HepG2 (cell line): Measurements from ENCODE around the gene PIK3C3. TPM values are rescaled to one million over a fixed set of nuclear protein-coding genes. Genes with fewer than 3 reads are reported as not detected.
A peak's percentile ranks its signal among the peaks of the same experiment; 100 is the strongest.

ENCODE experiments used
- ATAC-seq: fragments of 200-7000 bp; cut with Tn5 transposase; 3 replicates; pipeline ENCODE4 v1.9.1; 2020; ENCODE audit warnings: mild to moderate bottlenecking, moderate library complexity
- BruUV-seq: library from RNA; stranded (reverse); fragments of 400-500 nt; replicated peaks from 2 replicates; lab custom pipeline; 2021; lab: Mats Ljungman, UMichigan
- CTCF ChIA-PET: fragments of 300-600 bp; formaldehyde crosslinking; extraction: SDS; loops from one replicate; lab custom pipeline; 2021; ENCODE audit warnings: low total read pairs, inconsistent platforms, low intra/inter-chr PET ratio; lab: Yijun Ruan, JAX
- POLR2A ChIA-PET: fragments of 350-600 bp; sonication (Branson Sonifier 250); formaldehyde crosslinking; loops from one replicate; lab custom pipeline; 2020; ENCODE audit warnings: antibody characterized with exemption, inconsistent platforms; lab: Yijun Ruan, JAX
- DNase-seq: peaks from one replicate; pipeline ENCODE4 v3.0.0-alpha.2; 2015; ENCODE audit warnings: low spot score
- FAIRE-seq: peaks from 3 replicates; lab custom pipeline; 2011; peaks lifted over from hg19 to GRCh38; lab: Jason Lieb, UNC
- H2AFZ ChIP-seq: one replicate; pipeline ENCODE4 v1.6.1; 2011; ENCODE audit warnings: low read length, inconsistent platforms
- H3K27ac ChIP-seq: fragments of 300-600 bp; 3 replicates; pipeline ENCODE4 v1.8.0; 2011; ENCODE audit warnings: mixed run types, mild to moderate bottlenecking, mixed read lengths, low read length, inconsistent platforms; ENCODE audit not compliant: insufficient read depth; ENCODE audit errors: extremely low read length
- H3K27me3 ChIP-seq, 2 experiments: fragments of 200-600 bp in 1 of 2; 2 replicates in 1 of 2; 3 replicates in 1 of 2; pipeline versions ENCODE4 v1.6.0 to v1.8.0; 2011; ENCODE audit warnings: low read length in 2 of 2, mild to moderate bottlenecking in 2 of 2, moderate library complexity in 2 of 2, inconsistent platforms in 1 of 2; ENCODE audit not compliant: insufficient read depth in 2 of 2, control insufficient read depth in 1 of 2
- H3K36me3 ChIP-seq, 2 experiments: fragments of 200-600 bp in 1 of 2; replicated peaks in 1 of 2; 2 replicates in 1 of 2; 3 replicates in 1 of 2; pipeline versions ENCODE4 v1.5.1 to v1.8.0; 2011; ENCODE audit warnings: low read length in 2 of 2, inconsistent platforms in 1 of 2; ENCODE audit not compliant: insufficient read depth in 2 of 2, control insufficient read depth in 1 of 2
- H3K4me1 ChIP-seq: 2 replicates; pipeline ENCODE4 v1.5.1; 2012; ENCODE audit warnings: low read length, inconsistent platforms; ENCODE audit not compliant: insufficient read depth
- H3K4me2 ChIP-seq: 2 replicates; pipeline ENCODE4 v1.6.0; 2011; ENCODE audit warnings: low read depth, low read length, inconsistent platforms
- H3K4me3 ChIP-seq, 3 experiments: fragments of 200-600 bp in 1 of 3; sonication (generic), shearing (Covaris generic) in 1 of 3; replicated peaks in 1 of 3; 2 replicates each; pipeline ENCODE4 v1.5.1; 2011 to 2016; ENCODE audit warnings: low read length in 3 of 3, inconsistent platforms in 2 of 3, low read depth in 2 of 3, mild to moderate bottlenecking in 2 of 3, control low read depth in 1 of 3, mixed read lengths in 1 of 3; ENCODE audit not compliant: insufficient read depth in 1 of 3
- H3K79me2 ChIP-seq: one replicate; pipeline ENCODE4 v1.6.1; 2011; ENCODE audit warnings: low read length, inconsistent platforms; ENCODE audit not compliant: insufficient read depth
- H3K9ac ChIP-seq: 2 replicates; pipeline ENCODE4 v1.6.0; 2011; ENCODE audit warnings: mild to moderate bottlenecking, low read depth, low read length, inconsistent platforms; ENCODE audit not compliant: insufficient read depth
- H3K9me3 ChIP-seq: 2 replicates; pipeline ENCODE4 v1.5.1; 2012; ENCODE audit warnings: mild to moderate bottlenecking, low read length
- H4K20me1 ChIP-seq: 2 replicates; pipeline ENCODE4 v1.6.0; 2011; ENCODE audit warnings: inconsistent platforms, mild to moderate bottlenecking, low read length, moderate library complexity; ENCODE audit not compliant: insufficient read depth
- BRCA1 ChIP-seq: sonication (generic); formaldehyde crosslinking; IDR thresholded peaks from 2 replicates; pipeline ENCODE4 v1.4.0; 2020; ENCODE audit warnings: missing genetic modification reagents
- DPF2 ChIP-seq: sonication (generic); formaldehyde crosslinking; IDR thresholded peaks from 2 replicates; pipeline ENCODE4 v1.4.0; 2020; ENCODE audit warnings: mild to moderate bottlenecking, low read depth, missing genetic modification reagents, borderline replicate concordance
- GTF3A ChIP-seq: sonication (generic); formaldehyde crosslinking; conservative IDR thresholded peaks from 2 replicates; pipeline ENCODE4 v1.4.0; 2020; ENCODE audit warnings: mild to moderate bottlenecking, missing genetic modification reagents
- KDM6A ChIP-seq: IDR thresholded peaks from 2 replicates; pipeline ENCODE4 v1.6.1; 2016; ENCODE audit warnings: low read depth
- SNAI1 ChIP-seq: sonication (generic); formaldehyde crosslinking; IDR thresholded peaks from 2 replicates; pipeline ENCODE4 v1.5.0; 2020; ENCODE audit warnings: mild to moderate bottlenecking, missing genetic modification reagents, borderline replicate concordance
- TMF1 ChIP-seq: sonication (generic); formaldehyde crosslinking; IDR thresholded peaks from 2 replicates; pipeline ENCODE4 v1.8.1; 2022; ENCODE audit warnings: low read depth, missing genetic modification reagents
- ZNF251 ChIP-seq: sonication (generic); formaldehyde crosslinking; IDR thresholded peaks from 2 replicates; pipeline ENCODE4 v1.9.0; 2021; ENCODE audit warnings: mild to moderate bottlenecking, missing genetic modification reagents
- WGBS: methylation state at CpG from one replicate; pipeline ENCODE4 v1.1.6; 2017; ENCODE audit warnings: low lambda C conversion rate; 5-methylcytosine and 5-hydroxymethylcytosine counted together
- in situ Hi-C: cut with HindIII; loops from 2 replicates; pipeline ENCODE4 v1.10.0; 2017; ENCODE audit warnings: low pct_unique_long_range_greater_than_20kb; ENCODE audit not compliant: extremely low pct_ligation_motif_present
- intact Hi-C: fragments of 100-400 bp; cut with micrococcal nuclease; formaldehyde crosslinking; loops from one replicate; pipeline ENCODE4 v1.10.0; 2022; ENCODE audit not compliant: unreplicated experiment
- polyA plus RNA-seq, 8 experiments: library from polyadenylated mRNA; depleted of rRNA in 3 of 8; stranded (reverse) in 7 of 8; unstranded in 1 of 8; fragments of >200 nt; fragmentation: Illumina TruSeq in 4 of 8; extraction: Trizol in 4 of 8; gene quantifications; 2 replicates each; pipeline versions ENCODE4 v1.2.1 to v1.2.3, GENCODE V29; 2011 to 2016; ENCODE audit warnings: low read depth in 4 of 8, missing spikeins in 1 of 8, mixed read lengths in 1 of 8; ENCODE audit not compliant: insufficient read depth in 1 of 8
- total RNA-seq, 5 experiments: library from RNA; depleted of rRNA; stranded (reverse); fragments of >200 nt; fragmentation: Illumina TruSeq; extraction: Trizol; gene quantifications; 2 replicates each; pipeline ENCODE4 v1.2.3, GENCODE V29; 2016; ENCODE audit warnings: low read depth in 1 of 5
- TF ChIP-seq, protein P1 (sequence below): sonication (generic); formaldehyde crosslinking; IDR thresholded peaks from 2 replicates; pipeline ENCODE4 v1.4.0; 2020; ENCODE audit warnings: mild to moderate bottlenecking, low read depth, missing genetic modification reagents
- TF ChIP-seq, protein P2 (sequence below): sonication (generic); formaldehyde crosslinking; IDR thresholded peaks from 2 replicates; pipeline ENCODE4 v1.9.0; 2022; ENCODE audit warnings: low read depth, missing genetic modification reagents
- TF ChIP-seq, protein P3 (sequence below): IDR thresholded peaks from 2 replicates; pipeline ENCODE4 v1.6.1; 2016; ENCODE audit warnings: low read depth, missing genetic modification reagents, missing compliant biosample characterization
- TF ChIP-seq, protein P4 (sequence below): sonication (generic); formaldehyde crosslinking; IDR thresholded peaks from 2 replicates; pipeline ENCODE4 v1.4.0; 2020; ENCODE audit warnings: missing genetic modification reagents

Gene PIK3C3
- total and polyA plus RNA-seq, 2 of the 13 experiments (the other 11 are each of a cell fraction or from before 2014, with no cell fraction given): 42.8 to 46.4 TPM

DNA sequence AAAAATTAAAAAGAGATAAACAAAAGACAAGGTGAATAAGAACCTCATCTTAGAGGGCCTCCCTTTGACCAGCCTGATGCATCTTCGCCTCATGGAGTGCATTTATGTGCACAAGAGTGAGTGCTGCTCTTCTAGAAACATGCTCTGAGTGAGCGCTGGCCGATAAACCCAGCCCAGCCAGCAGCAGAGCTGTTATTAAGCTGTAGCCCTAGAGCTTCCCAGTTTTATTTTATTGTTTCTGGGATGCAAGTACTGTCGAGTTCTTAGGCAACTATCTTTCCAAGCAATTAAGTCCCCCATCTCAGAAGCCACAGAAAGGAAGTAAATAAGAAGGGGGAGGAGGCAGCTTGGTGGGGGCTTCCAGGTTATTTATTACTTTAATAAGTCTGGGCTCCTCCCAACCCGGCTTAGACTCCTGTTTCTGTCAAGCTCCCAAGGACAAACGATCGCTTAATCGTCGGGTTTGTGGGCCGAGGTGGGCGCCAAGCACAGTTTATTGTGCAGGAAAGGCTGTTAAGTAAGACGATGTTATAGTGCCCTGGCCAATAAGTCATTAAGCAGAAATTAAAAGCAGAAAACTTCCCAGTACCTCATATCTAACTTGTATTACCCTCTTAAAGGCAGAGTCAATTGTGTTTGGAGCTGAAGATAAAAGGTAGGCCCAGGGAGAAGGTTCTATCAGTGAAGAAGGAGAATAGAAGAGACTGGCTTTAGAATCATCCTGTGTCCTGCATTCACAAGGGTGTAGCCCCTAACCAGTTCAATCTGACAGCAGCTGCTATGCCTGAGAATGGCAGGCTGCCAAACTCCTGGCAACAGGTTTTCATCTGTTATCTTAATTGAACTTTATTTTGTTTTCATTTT, 176.3 kb downstream of the PIK3C3 start:
- Histone ChIP-seq H3K27ac (no peak overlapping the region), H3K4me2 (peak overlapping the region; percentile 23; the same call in 1 of the 2 replicates), H3K4me1 (no peaks in the 10 kb centered on the region), H2AFZ (no peak overlapping the region), H3K27me3 (no peaks in the 10 kb centered on the region), H4K20me1 (no peaks in the 10 kb centered on the region), H3K9ac (no peak overlapping the region), H3K4me3 (peak overlapping the region in 1 of 3 experiments; percentile 2; a peak in 1 of 6 replicates), H3K36me3 (no peaks in the 10 kb centered on the region), H3K9me3 (no peaks in the 10 kb centered on the region), H3K79me2 (no peaks in the 10 kb centered on the region)
- intact Hi-C loops: no loop called here
- DNase-seq (no peak), ATAC-seq (no peak), FAIRE-seq (no peak)
- CTCF ChIA-PET: no interaction called here
- WGBS: 29% methylated on average over 12 of the region's 12 CpGs
- in situ Hi-C loops: no loop called here
- no TSS peak for BruUV-seq
- POLR2A ChIA-PET: no interaction called here
- TF ChIP-seq, protein P1, sequence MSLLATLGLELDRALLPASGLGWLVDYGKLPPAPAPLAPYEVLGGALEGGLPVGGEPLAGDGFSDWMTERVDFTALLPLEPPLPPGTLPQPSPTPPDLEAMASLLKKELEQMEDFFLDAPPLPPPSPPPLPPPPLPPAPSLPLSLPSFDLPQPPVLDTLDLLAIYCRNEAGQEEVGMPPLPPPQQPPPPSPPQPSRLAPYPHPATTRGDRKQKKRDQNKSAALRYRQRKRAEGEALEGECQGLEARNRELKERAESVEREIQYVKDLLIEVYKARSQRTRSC: no peak
- TF ChIP-seq SNAI1 (CRISPR knock-in tag) (no peak), ZNF251 (CRISPR knock-in tag) (no peak), BRCA1 (no peak), TMF1 (CRISPR knock-in tag) (no peak), GTF3A (CRISPR knock-in tag) (no peak), KDM6A (no peak), DPF2 (no peak)
- TF ChIP-seq, protein P2, sequence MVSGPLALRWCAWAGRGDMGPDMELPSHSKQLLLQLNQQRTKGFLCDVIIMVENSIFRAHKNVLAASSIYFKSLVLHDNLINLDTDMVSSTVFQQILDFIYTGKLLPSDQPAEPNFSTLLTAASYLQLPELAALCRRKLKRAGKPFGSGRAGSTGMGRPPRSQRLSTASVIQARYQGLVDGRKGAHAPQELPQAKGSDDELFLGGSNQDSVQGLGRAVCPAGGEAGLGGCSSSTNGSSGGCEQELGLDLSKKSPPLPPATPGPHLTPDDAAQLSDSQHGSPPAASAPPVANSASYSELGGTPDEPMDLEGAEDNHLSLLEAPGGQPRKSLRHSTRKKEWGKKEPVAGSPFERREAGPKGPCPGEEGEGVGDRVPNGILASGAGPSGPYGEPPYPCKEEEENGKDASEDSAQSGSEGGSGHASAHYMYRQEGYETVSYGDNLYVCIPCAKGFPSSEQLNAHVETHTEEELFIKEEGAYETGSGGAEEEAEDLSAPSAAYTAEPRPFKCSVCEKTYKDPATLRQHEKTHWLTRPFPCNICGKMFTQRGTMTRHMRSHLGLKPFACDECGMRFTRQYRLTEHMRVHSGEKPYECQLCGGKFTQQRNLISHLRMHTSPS (CRISPR knock-in tag): no peak
- TF ChIP-seq, protein P3, sequence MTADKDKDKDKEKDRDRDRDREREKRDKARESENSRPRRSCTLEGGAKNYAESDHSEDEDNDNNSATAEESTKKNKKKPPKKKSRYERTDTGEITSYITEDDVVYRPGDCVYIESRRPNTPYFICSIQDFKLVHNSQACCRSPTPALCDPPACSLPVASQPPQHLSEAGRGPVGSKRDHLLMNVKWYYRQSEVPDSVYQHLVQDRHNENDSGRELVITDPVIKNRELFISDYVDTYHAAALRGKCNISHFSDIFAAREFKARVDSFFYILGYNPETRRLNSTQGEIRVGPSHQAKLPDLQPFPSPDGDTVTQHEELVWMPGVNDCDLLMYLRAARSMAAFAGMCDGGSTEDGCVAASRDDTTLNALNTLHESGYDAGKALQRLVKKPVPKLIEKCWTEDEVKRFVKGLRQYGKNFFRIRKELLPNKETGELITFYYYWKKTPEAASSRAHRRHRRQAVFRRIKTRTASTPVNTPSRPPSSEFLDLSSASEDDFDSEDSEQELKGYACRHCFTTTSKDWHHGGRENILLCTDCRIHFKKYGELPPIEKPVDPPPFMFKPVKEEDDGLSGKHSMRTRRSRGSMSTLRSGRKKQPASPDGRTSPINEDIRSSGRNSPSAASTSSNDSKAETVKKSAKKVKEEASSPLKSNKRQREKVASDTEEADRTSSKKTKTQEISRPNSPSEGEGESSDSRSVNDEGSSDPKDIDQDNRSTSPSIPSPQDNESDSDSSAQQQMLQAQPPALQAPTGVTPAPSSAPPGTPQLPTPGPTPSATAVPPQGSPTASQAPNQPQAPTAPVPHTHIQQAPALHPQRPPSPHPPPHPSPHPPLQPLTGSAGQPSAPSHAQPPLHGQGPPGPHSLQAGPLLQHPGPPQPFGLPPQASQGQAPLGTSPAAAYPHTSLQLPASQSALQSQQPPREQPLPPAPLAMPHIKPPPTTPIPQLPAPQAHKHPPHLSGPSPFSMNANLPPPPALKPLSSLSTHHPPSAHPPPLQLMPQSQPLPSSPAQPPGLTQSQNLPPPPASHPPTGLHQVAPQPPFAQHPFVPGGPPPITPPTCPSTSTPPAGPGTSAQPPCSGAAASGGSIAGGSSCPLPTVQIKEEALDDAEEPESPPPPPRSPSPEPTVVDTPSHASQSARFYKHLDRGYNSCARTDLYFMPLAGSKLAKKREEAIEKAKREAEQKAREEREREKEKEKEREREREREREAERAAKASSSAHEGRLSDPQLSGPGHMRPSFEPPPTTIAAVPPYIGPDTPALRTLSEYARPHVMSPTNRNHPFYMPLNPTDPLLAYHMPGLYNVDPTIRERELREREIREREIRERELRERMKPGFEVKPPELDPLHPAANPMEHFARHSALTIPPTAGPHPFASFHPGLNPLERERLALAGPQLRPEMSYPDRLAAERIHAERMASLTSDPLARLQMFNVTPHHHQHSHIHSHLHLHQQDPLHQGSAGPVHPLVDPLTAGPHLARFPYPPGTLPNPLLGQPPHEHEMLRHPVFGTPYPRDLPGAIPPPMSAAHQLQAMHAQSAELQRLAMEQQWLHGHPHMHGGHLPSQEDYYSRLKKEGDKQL (CRISPR knock-in tag): no peak
- TF ChIP-seq, protein P4, sequence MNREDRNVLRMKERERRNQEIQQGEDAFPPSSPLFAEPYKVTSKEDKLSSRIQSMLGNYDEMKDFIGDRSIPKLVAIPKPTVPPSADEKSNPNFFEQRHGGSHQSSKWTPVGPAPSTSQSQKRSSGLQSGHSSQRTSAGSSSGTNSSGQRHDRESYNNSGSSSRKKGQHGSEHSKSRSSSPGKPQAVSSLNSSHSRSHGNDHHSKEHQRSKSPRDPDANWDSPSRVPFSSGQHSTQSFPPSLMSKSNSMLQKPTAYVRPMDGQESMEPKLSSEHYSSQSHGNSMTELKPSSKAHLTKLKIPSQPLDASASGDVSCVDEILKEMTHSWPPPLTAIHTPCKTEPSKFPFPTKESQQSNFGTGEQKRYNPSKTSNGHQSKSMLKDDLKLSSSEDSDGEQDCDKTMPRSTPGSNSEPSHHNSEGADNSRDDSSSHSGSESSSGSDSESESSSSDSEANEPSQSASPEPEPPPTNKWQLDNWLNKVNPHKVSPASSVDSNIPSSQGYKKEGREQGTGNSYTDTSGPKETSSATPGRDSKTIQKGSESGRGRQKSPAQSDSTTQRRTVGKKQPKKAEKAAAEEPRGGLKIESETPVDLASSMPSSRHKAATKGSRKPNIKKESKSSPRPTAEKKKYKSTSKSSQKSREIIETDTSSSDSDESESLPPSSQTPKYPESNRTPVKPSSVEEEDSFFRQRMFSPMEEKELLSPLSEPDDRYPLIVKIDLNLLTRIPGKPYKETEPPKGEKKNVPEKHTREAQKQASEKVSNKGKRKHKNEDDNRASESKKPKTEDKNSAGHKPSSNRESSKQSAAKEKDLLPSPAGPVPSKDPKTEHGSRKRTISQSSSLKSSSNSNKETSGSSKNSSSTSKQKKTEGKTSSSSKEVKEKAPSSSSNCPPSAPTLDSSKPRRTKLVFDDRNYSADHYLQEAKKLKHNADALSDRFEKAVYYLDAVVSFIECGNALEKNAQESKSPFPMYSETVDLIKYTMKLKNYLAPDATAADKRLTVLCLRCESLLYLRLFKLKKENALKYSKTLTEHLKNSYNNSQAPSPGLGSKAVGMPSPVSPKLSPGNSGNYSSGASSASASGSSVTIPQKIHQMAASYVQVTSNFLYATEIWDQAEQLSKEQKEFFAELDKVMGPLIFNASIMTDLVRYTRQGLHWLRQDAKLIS: no peak
